Measurements from ENCODE around the gene LAMC3.
A peak's percentile ranks its signal among the peaks of the same experiment; 100 is the strongest.

The LAMC3 gene

GRCh38 chr9:131117121-131117761, 108.3 kb downstream of the LAMC3 start:
- DNase-seq (ENCODE audit: low read depth) = no peak

GRCh38 chr9:131117762-131118145, 108.8 kb downstream of the LAMC3 start:
- no peak for DNase-seq (ENCODE audit: low read depth)

- DNase-seq (ENCODE audit: low read depth) = no peak
Observed at GRCh38 chr9:131119600-131119999, 110.6 kb downstream of the LAMC3 start.

- DNase-seq (ENCODE audit: low read depth) = no peak
Observed at GRCh38 chr9:131120620-131121228, 111.8 kb downstream of the LAMC3 start.

- DNase-seq (ENCODE audit: low read depth) = no peak
Observed at GRCh38 chr9:131121346-131121745, 112.4 kb downstream of the LAMC3 start.

GRCh38 chr9:131122158-131122557, 113.2 kb downstream of the LAMC3 start:
- no peak for DNase-seq (ENCODE audit: low read depth)

GRCh38 chr9:131125038-131125287, 116.0 kb downstream of the LAMC3 start:
- DNase-seq (ENCODE audit: low read depth) = no peak

- peak; percentile 94 for DNase-seq (ENCODE audit: low read depth)
Observed at GRCh38 chr9:131125288-131126058, 116.5 kb downstream of the LAMC3 start, which contains the start of gene NUP214. Gene NUP214 (plus strand): TSS chr9:131125586. CDS start chr9:131125705, 119 bp downstream.

GRCh38 chr9:131126059-131126426, 117.1 kb downstream of the LAMC3 start:
- no peak for DNase-seq (ENCODE audit: low read depth)

- no peak for DNase-seq (ENCODE audit: low read depth)
Observed at GRCh38 chr9:131129183-131129582, 120.2 kb downstream of the LAMC3 start.

- DNase-seq (ENCODE audit: low read depth) = no peak
Observed at GRCh38 chr9:131138676-131139075, 129.7 kb downstream of the LAMC3 start.

GRCh38 chr9:131140112-131140511, 131.1 kb downstream of the LAMC3 start:
- no peak for DNase-seq (ENCODE audit: low read depth)

- DNase-seq (ENCODE audit: low read depth) = no peak
Observed at GRCh38 chr9:131140550-131140949, 131.6 kb downstream of the LAMC3 start.

GRCh38 chr9:131142160-131142559, 133.2 kb downstream of the LAMC3 start:
- DNase-seq (ENCODE audit: low read depth) = no peak

All from GM04504 (cell line).